ENCODE measurements around the gene ASPSCR1. TPM values are rescaled to one million over a fixed set of nuclear protein-coding genes. Genes with fewer than 3 reads are reported as not detected.
A peak's percentile ranks its signal among the peaks of the same experiment; 100 is the strongest.

ASPSCR1 gene
- total and polyA plus RNA-seq, 2 of the 13 experiments (the other 11 are each of a cell fraction or from before 2014, with no cell fraction given), result 274 to 314 TPM

DNA sequence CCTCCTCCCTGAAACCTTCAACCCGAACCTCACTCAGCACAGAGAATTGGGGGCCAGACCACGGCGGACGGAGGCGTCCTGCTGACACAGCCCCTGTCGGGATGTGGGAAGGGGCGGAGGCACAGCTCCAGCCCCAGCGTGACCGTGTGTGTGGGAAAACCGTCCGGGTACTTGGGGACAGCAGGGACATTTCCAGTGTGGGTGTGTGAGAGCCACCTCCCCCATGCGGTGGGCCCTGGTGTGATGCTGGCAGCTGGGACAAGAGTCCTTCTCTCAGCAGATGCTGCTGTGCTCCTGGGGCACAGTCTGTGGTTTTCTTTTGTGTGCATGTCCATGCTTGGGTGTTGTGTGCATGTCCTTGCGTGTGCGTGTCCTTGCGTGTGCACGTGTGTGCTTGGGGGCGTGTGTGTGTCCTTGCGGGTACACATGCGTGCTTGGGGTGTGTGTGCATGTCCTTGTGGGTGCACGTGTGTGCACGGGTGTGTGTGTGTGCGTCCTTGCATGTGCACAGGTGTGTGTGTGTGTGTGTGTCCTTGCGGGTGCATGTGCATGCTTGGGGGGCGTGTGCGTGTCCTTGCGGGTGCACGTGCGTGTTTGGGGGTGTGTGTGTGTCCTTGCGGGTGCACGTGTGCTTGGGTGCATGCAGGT is 28.4 kb downstream of the ASPSCR1 start (continued):
- TF ChIP-seq ZNF329 (CRISPR knock-in tag; IDR thresholded peaks at IDR 0.05; ENCODE audit: low read depth) (no peak), RBM22 (optimal IDR thresholded peaks at IDR 0.05; ENCODE audit: low read length) (peak; percentile 94), SIN3A (IDR thresholded peaks at IDR 0.05; ENCODE audit: borderline replicate concordance, low read depth, low read length) (no peak), AKAP8 (CRISPR knock-in tag; IDR thresholded peaks at IDR 0.05) (peak; percentile 98), ZNF234 (CRISPR knock-in tag; conservative IDR thresholded peaks at IDR 0.05) (no peak), AGO2 (optimal IDR thresholded peaks at IDR 0.05; ENCODE audit: low read depth, low read length) (peak; percentile 99), RARG (CRISPR knock-in tag; IDR thresholded peaks at IDR 0.05; ENCODE audit: low read depth) (no peak), ZNF567 (CRISPR knock-in tag; IDR thresholded peaks at IDR 0.05; ENCODE audit: borderline replicate concordance) (no peak), CREM (IDR thresholded peaks at IDR 0.05) (no peak), CREM (CRISPR knock-in tag; IDR thresholded peaks at IDR 0.05) (no peak), ZC3H4 (CRISPR knock-in tag; IDR thresholded peaks at IDR 0.05; ENCODE audit: borderline replicate concordance) (no peak), NAIF1 (CRISPR knock-in tag; IDR thresholded peaks at IDR 0.05; ENCODE audit: borderline replicate concordance) (no peak), ZNF235 (CRISPR knock-in tag; IDR thresholded peaks at IDR 0.05; ENCODE audit: borderline replicate concordance) (no peak)
- TF ChIP-seq, protein P1, sequence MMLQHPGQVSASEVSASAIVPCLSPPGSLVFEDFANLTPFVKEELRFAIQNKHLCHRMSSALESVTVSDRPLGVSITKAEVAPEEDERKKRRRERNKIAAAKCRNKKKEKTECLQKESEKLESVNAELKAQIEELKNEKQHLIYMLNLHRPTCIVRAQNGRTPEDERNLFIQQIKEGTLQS (CRISPR knock-in tag; IDR thresholded peaks at IDR 0.05), result no peak
- TF ChIP-seq, protein P2, sequence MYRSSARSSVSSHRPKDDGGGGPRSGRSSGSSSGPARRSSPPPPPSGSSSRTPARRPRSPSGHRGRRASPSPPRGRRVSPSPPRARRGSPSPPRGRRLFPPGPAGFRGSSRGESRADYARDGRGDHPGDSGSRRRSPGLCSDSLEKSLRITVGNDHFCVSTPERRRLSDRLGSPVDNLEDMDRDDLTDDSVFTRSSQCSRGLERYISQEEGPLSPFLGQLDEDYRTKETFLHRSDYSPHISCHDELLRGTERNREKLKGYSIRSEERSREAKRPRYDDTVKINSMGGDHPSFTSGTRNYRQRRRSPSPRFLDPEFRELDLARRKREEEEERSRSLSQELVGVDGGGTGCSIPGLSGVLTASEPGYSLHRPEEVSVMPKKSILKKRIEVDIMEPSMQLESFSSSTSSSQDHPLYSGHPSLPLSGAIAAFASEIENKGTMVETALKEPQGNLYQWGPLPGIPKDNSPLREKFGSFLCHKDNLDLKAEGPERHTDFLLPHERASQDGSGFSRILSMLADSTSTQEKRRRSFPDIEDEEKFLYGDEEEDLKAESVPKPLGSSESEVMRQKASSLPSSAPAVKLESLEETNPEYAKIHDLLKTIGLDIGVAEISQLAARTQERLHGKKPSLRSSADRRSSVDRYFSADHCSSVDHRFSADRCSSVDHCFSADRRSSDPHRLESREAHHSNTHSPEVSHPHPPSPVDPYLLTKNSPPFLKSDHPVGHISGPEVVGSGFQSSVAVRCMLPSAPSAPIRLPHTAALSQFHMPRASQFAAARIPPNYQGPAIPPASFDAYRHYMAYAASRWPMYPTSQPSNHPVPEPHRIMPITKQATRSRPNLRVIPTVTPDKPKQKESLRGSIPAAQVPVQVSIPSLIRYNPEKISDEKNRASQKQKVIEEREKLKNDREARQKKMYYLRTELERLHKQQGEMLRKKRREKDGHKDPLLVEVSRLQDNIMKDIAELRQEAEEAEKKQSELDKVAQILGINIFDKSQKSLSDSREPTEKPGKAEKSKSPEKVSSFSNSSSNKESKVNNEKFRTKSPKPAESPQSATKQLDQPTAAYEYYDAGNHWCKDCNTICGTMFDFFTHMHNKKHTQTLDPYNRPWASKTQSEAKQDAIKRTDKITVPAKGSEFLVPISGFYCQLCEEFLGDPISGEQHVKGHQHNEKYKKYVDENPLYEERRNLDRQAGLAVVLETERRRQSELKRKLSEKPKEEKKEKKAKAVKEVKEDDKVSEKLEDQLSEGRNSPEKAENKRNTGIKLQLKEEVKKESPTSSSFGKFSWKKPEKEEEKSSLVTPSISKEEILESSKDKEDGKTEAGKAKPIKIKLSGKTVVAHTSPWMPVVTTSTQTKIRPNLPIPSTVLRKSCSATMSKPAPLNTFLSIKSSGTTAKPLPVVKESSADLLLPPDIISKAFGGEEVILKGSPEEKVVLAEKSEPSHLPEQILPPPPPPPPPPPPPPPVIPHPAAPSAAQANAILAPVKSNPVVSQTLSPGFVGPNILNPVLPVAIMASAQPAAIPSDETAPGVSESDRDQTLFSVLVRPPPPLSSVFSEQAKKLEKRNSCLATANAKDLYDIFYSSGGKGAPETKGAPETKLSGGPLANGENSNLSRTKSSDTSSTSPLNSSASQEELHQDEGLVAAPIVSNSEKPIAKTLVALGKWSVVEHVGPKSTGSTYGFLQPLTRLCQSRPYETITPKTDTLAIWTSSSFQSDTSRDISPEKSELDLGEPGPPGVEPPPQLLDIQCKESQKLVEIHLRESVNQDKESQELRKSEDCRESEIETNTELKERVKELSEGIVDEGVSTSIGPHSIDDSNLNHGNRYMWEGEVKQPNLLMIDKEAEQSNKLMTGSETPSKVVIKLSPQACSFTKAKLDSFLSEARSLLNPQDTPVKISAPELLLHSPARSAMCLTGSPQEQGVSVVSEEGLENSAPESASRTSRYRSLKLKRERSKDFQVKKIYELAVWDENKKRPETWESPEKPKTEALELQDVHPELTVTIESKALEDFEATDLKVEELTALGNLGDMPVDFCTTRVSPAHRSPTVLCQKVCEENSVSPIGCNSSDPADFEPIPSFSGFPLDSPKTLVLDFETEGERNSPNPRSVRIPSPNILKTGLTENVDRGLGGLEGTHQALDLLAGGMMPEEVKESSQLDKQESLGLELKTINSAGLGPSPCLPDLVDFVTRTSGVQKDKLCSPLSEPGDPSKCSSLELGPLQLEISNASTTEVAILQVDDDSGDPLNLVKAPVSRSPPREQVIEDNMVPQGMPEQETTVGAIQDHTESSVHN (CRISPR knock-in tag; IDR thresholded peaks at IDR 0.05), result no peak; the same call in 1 of the 2 replicates
- TF ChIP-seq, protein P3, sequence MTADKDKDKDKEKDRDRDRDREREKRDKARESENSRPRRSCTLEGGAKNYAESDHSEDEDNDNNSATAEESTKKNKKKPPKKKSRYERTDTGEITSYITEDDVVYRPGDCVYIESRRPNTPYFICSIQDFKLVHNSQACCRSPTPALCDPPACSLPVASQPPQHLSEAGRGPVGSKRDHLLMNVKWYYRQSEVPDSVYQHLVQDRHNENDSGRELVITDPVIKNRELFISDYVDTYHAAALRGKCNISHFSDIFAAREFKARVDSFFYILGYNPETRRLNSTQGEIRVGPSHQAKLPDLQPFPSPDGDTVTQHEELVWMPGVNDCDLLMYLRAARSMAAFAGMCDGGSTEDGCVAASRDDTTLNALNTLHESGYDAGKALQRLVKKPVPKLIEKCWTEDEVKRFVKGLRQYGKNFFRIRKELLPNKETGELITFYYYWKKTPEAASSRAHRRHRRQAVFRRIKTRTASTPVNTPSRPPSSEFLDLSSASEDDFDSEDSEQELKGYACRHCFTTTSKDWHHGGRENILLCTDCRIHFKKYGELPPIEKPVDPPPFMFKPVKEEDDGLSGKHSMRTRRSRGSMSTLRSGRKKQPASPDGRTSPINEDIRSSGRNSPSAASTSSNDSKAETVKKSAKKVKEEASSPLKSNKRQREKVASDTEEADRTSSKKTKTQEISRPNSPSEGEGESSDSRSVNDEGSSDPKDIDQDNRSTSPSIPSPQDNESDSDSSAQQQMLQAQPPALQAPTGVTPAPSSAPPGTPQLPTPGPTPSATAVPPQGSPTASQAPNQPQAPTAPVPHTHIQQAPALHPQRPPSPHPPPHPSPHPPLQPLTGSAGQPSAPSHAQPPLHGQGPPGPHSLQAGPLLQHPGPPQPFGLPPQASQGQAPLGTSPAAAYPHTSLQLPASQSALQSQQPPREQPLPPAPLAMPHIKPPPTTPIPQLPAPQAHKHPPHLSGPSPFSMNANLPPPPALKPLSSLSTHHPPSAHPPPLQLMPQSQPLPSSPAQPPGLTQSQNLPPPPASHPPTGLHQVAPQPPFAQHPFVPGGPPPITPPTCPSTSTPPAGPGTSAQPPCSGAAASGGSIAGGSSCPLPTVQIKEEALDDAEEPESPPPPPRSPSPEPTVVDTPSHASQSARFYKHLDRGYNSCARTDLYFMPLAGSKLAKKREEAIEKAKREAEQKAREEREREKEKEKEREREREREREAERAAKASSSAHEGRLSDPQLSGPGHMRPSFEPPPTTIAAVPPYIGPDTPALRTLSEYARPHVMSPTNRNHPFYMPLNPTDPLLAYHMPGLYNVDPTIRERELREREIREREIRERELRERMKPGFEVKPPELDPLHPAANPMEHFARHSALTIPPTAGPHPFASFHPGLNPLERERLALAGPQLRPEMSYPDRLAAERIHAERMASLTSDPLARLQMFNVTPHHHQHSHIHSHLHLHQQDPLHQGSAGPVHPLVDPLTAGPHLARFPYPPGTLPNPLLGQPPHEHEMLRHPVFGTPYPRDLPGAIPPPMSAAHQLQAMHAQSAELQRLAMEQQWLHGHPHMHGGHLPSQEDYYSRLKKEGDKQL (CRISPR knock-in tag; IDR thresholded peaks at IDR 0.05; ENCODE audit: low read depth), result no peak
